Neural cell (in vitro differentiated cells): ENCODE measurements around the gene NFYB. TPM values are rescaled to one million over a fixed set of nuclear protein-coding genes. Genes with fewer than 3 reads are reported as not detected.

Source experiments
- H2AFZ ChIP-seq: fragments of 200-600, 300-800 bp; sonication (generic), shearing (Covaris generic); 2 replicates; pipeline ENCODE4 v1.6.0; 2014; ENCODE audit warnings: low read depth, mild to moderate bottlenecking, antibody characterized with exemption, low read length, moderate library complexity
- H3F3A ChIP-seq: fragments of 200-600 bp; shearing (Covaris generic); 2 replicates; pipeline ENCODE4 v1.6.1; 2016; ENCODE audit warnings: mild to moderate bottlenecking, moderate library complexity, mixed read lengths, antibody characterized with exemption, low read length; ENCODE audit not compliant: insufficient read depth, poor library complexity, severe bottlenecking
- H3K27ac ChIP-seq: fragments of 200-600, 300-800 bp; sonication (generic), shearing (Covaris generic); 2 replicates; pipeline ENCODE4 v1.5.1; 2014; ENCODE audit warnings: mild to moderate bottlenecking, low read length, moderate library complexity
- H3K27me3 ChIP-seq: fragments of 300-800, 200-600 bp; sonication (generic), shearing (Covaris generic); 2 replicates; pipeline ENCODE4 v1.6.0; 2014; ENCODE audit warnings: mild to moderate bottlenecking, low read depth, low read length, moderate library complexity; ENCODE audit not compliant: insufficient read depth
- H3K36me3 ChIP-seq: fragments of 300-800, 200-600 bp; sonication (generic), shearing (Covaris generic); 2 replicates; pipeline ENCODE4 v1.5.1; 2014; ENCODE audit warnings: mild to moderate bottlenecking, antibody characterized with exemption, low read length, moderate library complexity; ENCODE audit not compliant: insufficient read depth
- H3K4me2 ChIP-seq: fragments of 300-800, 200-600 bp; sonication (generic), shearing (Covaris generic); 2 replicates; pipeline ENCODE4 v1.6.0; 2014; ENCODE audit warnings: mild to moderate bottlenecking, low read length
- H3K4me3 ChIP-seq: fragments of 300-800, 200-600 bp; sonication (generic), shearing (Covaris generic); 2 replicates; pipeline ENCODE4 v1.5.1; 2014; ENCODE audit warnings: mild to moderate bottlenecking, low read length, moderate library complexity
- H3K79me2 ChIP-seq: fragments of 200-600 bp; shearing (Covaris generic); replicated peaks from 2 replicates; pipeline ENCODE4 v1.6.0; 2014; ENCODE audit warnings: mild to moderate bottlenecking, low read length, moderate library complexity; ENCODE audit not compliant: insufficient read depth
- H3K9ac ChIP-seq: fragments of 300-800, 200-600 bp; sonication (generic), shearing (Covaris generic); 2 replicates; pipeline ENCODE4 v1.6.1; 2016; ENCODE audit warnings: mild to moderate bottlenecking, low read length, mixed read lengths
- H3K9me2 ChIP-seq: fragments of 200-600 bp; shearing (Covaris generic); 2 replicates; pipeline ENCODE4 v1.6.1; 2016; ENCODE audit warnings: mild to moderate bottlenecking, low read length, mixed read lengths; ENCODE audit not compliant: insufficient read depth
- H3K9me3 ChIP-seq: fragments of 200-600, 300-800 bp; sonication (generic), shearing (Covaris generic); 2 replicates; pipeline ENCODE4 v1.6.1; 2016; ENCODE audit warnings: mild to moderate bottlenecking, mixed run types, low read length, moderate library complexity, mixed read lengths
- H4K20me1 ChIP-seq: fragments of 200-600 bp; shearing (Covaris generic); 2 replicates; pipeline ENCODE4 v1.6.1; 2016; ENCODE audit warnings: mild to moderate bottlenecking, mixed run types; ENCODE audit not compliant: insufficient read depth
- CTCF ChIP-seq: fragments of 450-650 bp; IDR thresholded peaks from 2 replicates; pipeline ENCODE4 v1.5.1; 2014; ENCODE audit warnings: antibody characterized with exemption, mild to moderate bottlenecking, moderate library complexity; ENCODE audit not compliant: poor library complexity, severe bottlenecking
- EP300 ChIP-seq: fragments of 450-650 bp; conservative IDR thresholded peaks from 2 replicates; pipeline ENCODE4 v1.6.1; 2014; ENCODE audit warnings: antibody characterized with exemption, mild to moderate bottlenecking, moderate library complexity; ENCODE audit not compliant: poor library complexity, severe bottlenecking
- EZH2 ChIP-seq: fragments of 200-600, 300-800 bp; shearing (Covaris generic), sonication (generic); IDR thresholded peaks from 2 replicates; pipeline ENCODE4 v1.6.1; 2014; ENCODE audit warnings: antibody characterized with exemption, low read length, borderline replicate concordance, mild to moderate bottlenecking; ENCODE audit not compliant: insufficient read depth, poor library complexity, severe bottlenecking
- MXI1 ChIP-seq: fragments of 450-650 bp; conservative IDR thresholded peaks from 2 replicates; pipeline ENCODE4 v1.6.1; 2014; ENCODE audit warnings: antibody characterized with exemption, mild to moderate bottlenecking; ENCODE audit not compliant: poor library complexity, severe bottlenecking
- POLR2AphosphoS5 ChIP-seq: IDR thresholded peaks from 2 replicates; pipeline ENCODE4 v1.6.1; 2012
- RAD21 ChIP-seq: fragments of 450-650 bp; conservative IDR thresholded peaks from 2 replicates; pipeline ENCODE4 v1.6.1; 2014; ENCODE audit warnings: antibody characterized with exemption, mild to moderate bottlenecking, moderate library complexity
- REST ChIP-seq: IDR thresholded peaks from 2 replicates; pipeline ENCODE4 v1.6.1; 2012; ENCODE audit warnings: borderline replicate concordance
- SMC3 ChIP-seq: fragments of 450-650 bp; conservative IDR thresholded peaks from 2 replicates; pipeline ENCODE4 v1.6.1; 2014; ENCODE audit warnings: antibody characterized with exemption, mild to moderate bottlenecking, moderate library complexity; ENCODE audit not compliant: poor library complexity
- TAF1 ChIP-seq: IDR thresholded peaks from 2 replicates; pipeline ENCODE4 v1.6.1; 2012; ENCODE audit warnings: low read depth
- polyA plus RNA-seq: library from polyadenylated mRNA; depleted of rRNA; stranded (reverse); fragments of >200 nt; gene quantifications from 2 replicates; pipeline ENCODE4 v1.2.3, GENCODE V29; 2014

NFYB gene
- polyA plus RNA-seq, 1 donor from 2014 or later, result 60.8 TPM

DNA sequence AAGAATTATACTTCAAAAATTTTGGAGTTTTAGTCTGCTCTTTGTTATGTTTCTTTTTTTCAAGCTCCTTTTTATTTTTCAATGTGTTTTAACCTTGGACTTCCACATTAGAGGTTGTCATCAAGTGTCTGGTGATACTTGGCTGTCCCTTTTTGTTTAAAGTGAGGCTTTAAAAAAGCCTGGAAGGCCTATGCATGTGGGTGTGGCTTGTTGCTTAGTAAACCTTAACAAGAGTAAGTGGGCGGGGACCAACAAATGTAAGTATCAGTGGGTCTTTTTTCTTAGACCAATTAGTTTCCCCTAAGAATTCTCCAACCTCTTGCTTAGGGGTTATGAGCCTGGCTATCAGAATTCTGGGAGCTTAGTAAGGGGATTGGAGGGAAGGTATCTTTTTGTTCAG is 47.3 kb downstream of the NFYB start (continued):
- TF ChIP-seq RAD21 (no peak), TAF1 (no peak), EP300 (no peak)

GRCh38 chr12:104083769-104084475 is 54.1 kb downstream of the NFYB start:
- Histone ChIP-seq H3K4me2 (no peak overlapping the region), H3K4me3 (no peak overlapping the region), H3K36me3 (peaks cover 22% of the 10 kb centered on the region), H3K9ac (no peak overlapping the region), H3K27ac (no peak overlapping the region), H2AFZ (no peak overlapping the region), H4K20me1 (no peaks in the 10 kb centered on the region), H3F3A (no peaks in the 10 kb centered on the region), H3K79me2 (no peaks in the 10 kb centered on the region), H3K27me3 (no peaks in the 10 kb centered on the region), H3K9me3 (no peaks in the 10 kb centered on the region), H3K9me2 (no peaks in the 10 kb centered on the region)
- TF ChIP-seq CTCF (no peak), MXI1 (no peak), EZH2 (no peak), TAF1 (no peak), EP300 (no peak), POLR2AphosphoS5 (no peak), RAD21 (no peak), SMC3 (no peak), REST (no peak)

GRCh38 chr12:104080764-104081163 is 57.2 kb downstream of the NFYB start:
- Histone ChIP-seq H3F3A (no peaks in the 10 kb centered on the region), H3K9ac (no peak overlapping the region), H3K4me3 (no peak overlapping the region), H3K9me3 (no peaks in the 10 kb centered on the region), H3K4me2 (no peak overlapping the region), H3K79me2 (no peaks in the 10 kb centered on the region), H2AFZ (no peak overlapping the region), H3K36me3 (peaks cover 25% of the 10 kb centered on the region), H4K20me1 (no peaks in the 10 kb centered on the region), H3K9me2 (no peaks in the 10 kb centered on the region), H3K27me3 (no peaks in the 10 kb centered on the region), H3K27ac (no peak overlapping the region)
- TF ChIP-seq REST, result no peak
- no peak for TF ChIP-seq TAF1
- no peak for TF ChIP-seq EZH2
- TF ChIP-seq SMC3, result no peak
- no peak for TF ChIP-seq POLR2AphosphoS5
